ENCODE measurements around the gene MPPED1. TPM values are rescaled to one million over a fixed set of nuclear protein-coding genes. Genes with fewer than 3 reads are reported as not detected.

The MPPED1 gene
- total RNA-seq, 2 experiments from 2014 or later = not detected

DNA sequence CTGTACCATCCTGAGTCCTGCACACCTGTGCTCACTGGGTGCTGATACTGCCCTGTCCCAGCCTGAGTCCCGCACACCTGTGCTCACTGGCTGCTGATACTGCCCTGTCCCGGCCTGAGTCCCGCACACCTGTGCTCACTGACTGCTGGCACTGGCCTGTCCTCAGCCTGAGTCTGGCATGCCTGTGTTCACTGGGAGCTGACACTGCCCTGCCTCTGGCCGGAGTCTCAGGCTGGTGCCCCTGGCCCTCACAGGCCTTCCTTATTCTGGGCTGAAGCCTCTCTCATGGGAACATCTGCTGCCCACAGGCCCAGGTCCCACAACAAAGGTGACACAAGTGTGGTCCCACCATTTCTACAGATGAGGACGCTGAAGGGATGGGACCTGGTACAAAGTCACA, 115.1 kb downstream of the MPPED1 start:
- Mint-ChIP-seq H3K4me1 (ENCODE audit: low read depth) (no peaks in the 10 kb centered on the region), H3K9me3 (no peaks in the 10 kb centered on the region), H3K36me3 (no peaks in the 10 kb centered on the region), H3K27me3 (peaks cover 11% of the 10 kb centered on the region), H3K4me3 (no peak overlapping the region), H3K27ac (no peak overlapping the region)
- CTCF ChIA-PET = no interaction called here
- POLR2A ChIA-PET = no interaction called here
- intact Hi-C loops (cut with micrococcal nuclease) = no loop called here
- no peak for DNase-seq

- Mint-ChIP-seq H3K27me3 (peaks cover 11% of the 10 kb centered on the region), H3K4me1 (ENCODE audit: low read depth) (no peaks in the 10 kb centered on the region), H3K4me3 (no peak overlapping the region), H3K9me3 (no peaks in the 10 kb centered on the region), H3K27ac (no peak overlapping the region), H3K36me3 (no peaks in the 10 kb centered on the region)
- ChIA-PET POLR2A (no interaction called here), CTCF (interaction anchor here (0.6 to 1.1 kb wide), 2 partner anchors 17 to 79 kb away, joined by 3 to 6 read pairs; no protein-coding TSS in a partner anchor)
- intact Hi-C loops (cut with micrococcal nuclease) = no loop called here
- no peak for DNase-seq
These were observed 117.0 kb downstream of the MPPED1 start for GRCh38 chr22:43528601-43529360.

GRCh38 chr22:43529461-43529860, 117.6 kb downstream of the MPPED1 start:
- POLR2A ChIA-PET = no interaction called here
- Mint-ChIP-seq H3K9me3 (no peaks in the 10 kb centered on the region), H3K27ac (no peak overlapping the region), H3K4me3 (no peak overlapping the region), H3K36me3 (no peaks in the 10 kb centered on the region), H3K4me1 (ENCODE audit: low read depth) (no peaks in the 10 kb centered on the region), H3K27me3 (peaks cover 11% of the 10 kb centered on the region)
- intact Hi-C loops (cut with micrococcal nuclease) = no loop called here
- DNase-seq = no peak
- CTCF ChIA-PET = interaction anchor here (1.1 kb wide), 1 partner anchor 16 kb away, joined by 3 read pairs; no protein-coding TSS in a partner anchor

GRCh38 chr22:43529934-43530333, 118.1 kb downstream of the MPPED1 start:
- Mint-ChIP-seq H3K27ac (no peak overlapping the region), H3K9me3 (no peaks in the 10 kb centered on the region), H3K27me3 (peaks cover 10% of the 10 kb centered on the region), H3K36me3 (no peaks in the 10 kb centered on the region), H3K4me1 (ENCODE audit: low read depth) (no peaks in the 10 kb centered on the region), H3K4me3 (no peak overlapping the region)
- intact Hi-C loops (cut with micrococcal nuclease) = no loop called here
- ChIA-PET POLR2A (no interaction called here), CTCF (no interaction called here)
- no peak for DNase-seq

DNA sequence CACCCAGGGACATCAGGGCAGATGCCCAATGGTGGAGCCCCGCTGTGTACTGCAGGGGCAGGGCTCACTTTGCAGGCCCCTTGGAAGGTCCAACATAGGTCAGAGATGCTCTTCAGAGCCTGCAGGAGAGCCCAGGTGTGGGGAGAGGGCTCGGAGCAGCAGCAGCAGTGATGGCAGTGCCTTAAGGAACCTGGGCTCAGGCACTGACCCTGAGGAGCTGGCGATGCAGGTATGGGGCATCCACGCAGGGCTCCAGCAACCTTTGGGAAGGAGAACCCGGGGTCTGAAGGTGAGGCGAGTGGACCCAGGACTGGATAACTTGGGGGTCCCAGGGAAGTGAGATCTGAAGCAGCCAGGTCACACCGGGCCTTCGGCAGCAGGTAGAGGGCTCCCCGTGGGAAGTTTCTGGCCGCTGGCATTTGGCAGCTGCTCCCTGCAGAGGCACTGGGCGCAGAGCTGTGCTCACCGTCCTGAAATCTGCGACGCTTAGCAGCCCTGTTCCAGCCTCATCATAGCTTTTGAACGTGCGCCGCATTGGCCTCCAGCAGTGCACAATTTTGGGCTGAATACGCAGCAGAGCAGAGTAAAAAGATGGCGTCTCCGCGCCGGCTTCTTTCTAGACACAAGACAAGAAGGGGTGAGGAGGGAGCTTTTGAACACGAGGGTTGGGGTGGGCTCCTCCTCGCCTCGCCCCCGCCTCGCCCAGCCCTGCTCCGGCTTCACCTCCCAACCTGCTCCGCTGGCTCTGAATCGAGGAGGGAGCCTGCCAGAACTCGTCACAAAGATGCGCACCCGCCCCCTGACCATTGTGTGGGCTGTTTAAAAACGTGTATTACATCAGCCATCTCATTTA, 118.8 kb downstream of the MPPED1 start:
- Mint-ChIP-seq H3K36me3 (no peaks in the 10 kb centered on the region), H3K27me3 (peaks cover 7% of the 10 kb centered on the region), H3K9me3 (no peaks in the 10 kb centered on the region), H3K4me3 (no peak overlapping the region), H3K4me1 (ENCODE audit: low read depth) (no peaks in the 10 kb centered on the region), H3K27ac (no peak overlapping the region)
- DNase-seq = no peak
- ChIA-PET CTCF (no interaction called here), POLR2A (no interaction called here)
- intact Hi-C loops (cut with micrococcal nuclease) = no loop called here

DNA sequence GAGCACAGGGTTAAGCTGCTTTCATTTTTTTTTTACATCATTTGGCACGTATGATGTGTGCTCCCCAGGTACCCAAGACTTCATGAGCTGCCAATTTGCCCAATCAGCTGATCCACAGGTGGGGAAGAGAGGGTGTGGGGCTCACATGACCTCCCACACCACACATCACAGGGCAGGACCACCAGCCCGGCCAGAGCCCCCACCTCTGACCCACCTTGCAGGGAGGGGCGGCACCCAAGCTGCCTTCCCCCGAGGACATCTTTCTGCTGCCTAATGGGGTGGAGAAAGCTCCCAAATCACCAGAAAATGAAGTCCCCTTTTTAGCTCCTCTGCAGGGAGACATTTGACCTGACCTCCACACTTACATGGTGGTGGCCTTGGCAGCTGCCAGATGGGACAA, 119.8 kb downstream of the MPPED1 start:
- no peaks in the 10 kb centered on the region for H3K4me1 Mint-ChIP-seq (ENCODE audit: low read depth)
- POLR2A ChIA-PET = no interaction called here

GRCh38 chr22:43532301-43533155, 120.7 kb downstream of the MPPED1 start:
- ChIA-PET CTCF (no interaction called here), POLR2A (no interaction called here)
- intact Hi-C loops (cut with micrococcal nuclease) = no loop called here
- Mint-ChIP-seq H3K27me3 (peaks cover 11% of the 10 kb centered on the region), H3K4me1 (ENCODE audit: low read depth) (no peaks in the 10 kb centered on the region), H3K27ac (no peak overlapping the region), H3K4me3 (no peak overlapping the region), H3K9me3 (no peaks in the 10 kb centered on the region), H3K36me3 (no peaks in the 10 kb centered on the region)
- DNase-seq = no peak

More for the DNA sequence above, 119.8 kb downstream of the MPPED1 start:
- no peaks in the 10 kb centered on the region for H3K36me3 Mint-ChIP-seq
- no peak for DNase-seq
- no peak overlapping the region for H3K4me3 Mint-ChIP-seq
- intact Hi-C loops (cut with micrococcal nuclease) = no loop called here
- H3K27ac Mint-ChIP-seq = no peak overlapping the region
- H3K9me3 Mint-ChIP-seq = no peaks in the 10 kb centered on the region
- CTCF ChIA-PET = no interaction called here
- H3K27me3 Mint-ChIP-seq = peaks cover 7% of the 10 kb centered on the region

DNA sequence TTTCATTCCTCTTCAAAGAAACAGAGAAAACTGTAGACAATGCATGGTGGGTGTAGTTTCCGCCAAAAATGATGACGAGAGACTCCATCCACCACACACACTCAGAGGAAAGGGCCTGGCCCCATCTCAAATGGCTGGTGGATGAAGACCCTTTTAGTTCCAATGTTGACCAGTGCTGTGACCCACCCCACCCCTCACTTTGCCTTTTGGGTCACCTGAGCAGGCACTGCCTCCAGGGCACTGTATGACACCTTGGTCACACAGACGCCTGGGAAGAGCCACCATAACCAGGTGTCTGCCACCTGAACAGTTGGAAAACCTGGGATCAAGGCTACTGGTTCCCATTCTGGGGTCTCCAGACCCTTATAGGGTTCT, 121.3 kb downstream of the MPPED1 start:
- no peak overlapping the region for H3K27ac Mint-ChIP-seq
- no peak overlapping the region for H3K4me3 Mint-ChIP-seq
- no peak for DNase-seq
- H3K4me1 Mint-ChIP-seq (ENCODE audit: low read depth) = no peaks in the 10 kb centered on the region
- ChIA-PET POLR2A (no interaction called here), CTCF (no interaction called here)
- no peaks in the 10 kb centered on the region for H3K9me3 Mint-ChIP-seq
- intact Hi-C loops (cut with micrococcal nuclease) = no loop called here
- peaks cover 15% of the 10 kb centered on the region for H3K27me3 Mint-ChIP-seq
- no peaks in the 10 kb centered on the region for H3K36me3 Mint-ChIP-seq

- Mint-ChIP-seq H3K36me3 (no peaks in the 10 kb centered on the region), H3K27me3 (peaks cover 15% of the 10 kb centered on the region), H3K27ac (peak overlapping the region; percentile 23), H3K4me3 (no peak overlapping the region), H3K9me3 (no peaks in the 10 kb centered on the region), H3K4me1 (ENCODE audit: low read depth) (no peaks in the 10 kb centered on the region)
- intact Hi-C loops (cut with micrococcal nuclease) = no loop called here
- ChIA-PET POLR2A (no interaction called here), CTCF (interaction anchor here (1.3 kb wide), 1 partner anchor 148 kb away, joined by 3 read pairs; no protein-coding TSS in a partner anchor)
- no peak for DNase-seq
These were observed 122.0 kb downstream of the MPPED1 start for GRCh38 chr22:43533656-43534428.

- Mint-ChIP-seq H3K27ac (no peak overlapping the region), H3K27me3 (peaks cover 13% of the 10 kb centered on the region), H3K36me3 (no peaks in the 10 kb centered on the region), H3K9me3 (no peaks in the 10 kb centered on the region), H3K4me1 (ENCODE audit: low read depth) (no peaks in the 10 kb centered on the region), H3K4me3 (no peak overlapping the region)
- DNase-seq = no peak
- ChIA-PET CTCF (interaction anchor here (1.3 kb wide), 1 partner anchor 149 kb away, joined by 3 read pairs; no protein-coding TSS in a partner anchor), POLR2A (no interaction called here)
- intact Hi-C loops (cut with micrococcal nuclease) = no loop called here
These were observed 123.1 kb downstream of the MPPED1 start for GRCh38 chr22:43534916-43535315.

DNA sequence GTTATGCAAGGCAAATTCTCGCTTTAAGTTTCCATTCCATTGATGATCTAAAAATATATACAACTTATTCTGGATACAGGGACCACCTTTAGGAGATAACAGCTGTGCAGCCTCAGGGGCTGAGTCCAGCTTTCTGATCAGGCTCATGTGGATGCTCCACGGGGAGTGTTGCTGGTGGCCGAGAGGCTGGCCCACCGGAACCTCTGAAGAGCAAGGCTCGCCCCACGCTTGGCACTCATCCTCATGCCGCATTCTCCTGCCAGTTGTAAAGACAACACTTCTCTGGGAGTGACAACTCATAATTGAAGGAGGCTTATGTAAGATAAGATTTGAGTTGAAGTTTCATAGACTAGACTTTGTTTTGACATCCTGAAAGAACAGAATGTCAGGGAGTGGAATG, 123.5 kb downstream of the MPPED1 start:
- CTCF ChIA-PET = no interaction called here

More for the DNA sequence above, 123.5 kb downstream of the MPPED1 start:
- Mint-ChIP-seq H3K9me3 (no peaks in the 10 kb centered on the region), H3K4me1 (ENCODE audit: low read depth) (no peaks in the 10 kb centered on the region), H3K4me3 (no peak overlapping the region), H3K27me3 (peaks cover 11% of the 10 kb centered on the region), H3K27ac (no peak overlapping the region), H3K36me3 (no peaks in the 10 kb centered on the region)
- POLR2A ChIA-PET = no interaction called here
- DNase-seq = no peak
- intact Hi-C loops (cut with micrococcal nuclease) = no loop called here
